A172 (cell line): ENCODE data around the gene MYO1C. TPM values are rescaled to one million over a fixed set of nuclear protein-coding genes. Genes with fewer than 3 reads are reported as not detected.
"Not testable (repeated sequence)": the region's sequence is repeated elsewhere in the genome, so short reads cannot be mapped to it uniquely, and the experiment has no call there.

ENCODE experiments used
- DNase-seq: peaks from one replicate; pipeline ENCODE4 v3.0.0-alpha.2; 2015; ENCODE audit warnings: low spot score
- total RNA-seq: library from RNA; depleted of rRNA; stranded (reverse); fragments of >200 nt; shearing (Covaris generic); gene quantifications from 2 replicates; pipeline ENCODE4 v1.2.3, GENCODE V29; 2014

MYO1C gene
- total RNA-seq, 1 experiment from 2014 or later: 148 TPM

DNA sequence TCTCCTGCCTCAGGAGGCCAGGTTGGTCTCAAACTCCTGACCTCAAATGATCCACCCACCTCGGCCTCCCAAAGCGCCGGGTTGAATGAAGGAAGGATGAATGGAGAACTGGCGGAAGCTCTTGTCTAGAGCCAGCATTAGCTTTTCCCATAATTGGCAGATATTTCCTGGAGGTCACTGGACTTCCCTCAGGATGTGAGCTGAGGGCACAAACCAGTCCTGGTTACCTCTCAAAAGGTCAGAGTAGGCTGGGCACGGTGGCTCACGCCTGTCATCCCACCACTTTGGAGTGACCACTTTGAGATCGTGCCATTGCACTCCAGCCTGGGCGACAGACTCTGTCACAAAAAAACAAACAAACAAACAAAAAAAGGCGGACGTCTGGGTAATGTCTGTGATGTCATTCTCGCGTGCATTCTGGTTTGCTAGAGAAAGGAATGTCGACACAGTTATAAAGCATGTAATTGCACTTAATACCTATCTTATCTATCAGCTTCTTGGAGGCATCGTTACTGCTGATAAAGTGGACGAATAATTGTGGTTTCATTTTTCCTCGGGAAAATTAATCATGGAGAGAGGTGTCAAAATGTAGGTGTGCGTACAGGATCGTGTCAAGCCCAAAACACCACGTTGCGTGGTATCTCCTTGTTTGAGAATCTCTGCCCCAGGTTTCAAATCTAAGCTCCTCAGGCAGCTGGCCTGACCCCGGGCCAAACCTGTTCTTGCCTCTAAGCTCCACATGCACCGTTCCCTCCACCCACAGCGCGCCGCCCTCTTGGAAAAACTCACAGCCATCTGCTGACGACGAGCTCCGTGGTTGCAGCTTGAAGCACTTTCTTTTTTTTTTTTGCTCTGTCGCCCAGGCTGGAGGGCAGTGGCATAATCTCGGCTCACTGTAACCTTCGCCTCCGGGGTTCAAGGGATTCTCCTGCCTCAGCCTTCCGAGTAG lies 30.0 kb downstream of the MYO1C start:
- DNase-seq: no peak

GRCh38 chr17:1461198-1461944 lies 31.1 kb downstream of the MYO1C start:
- no peak for DNase-seq

GRCh38 chr17:1460233-1460632 lies 32.3 kb downstream of the MYO1C start:
- peak; percentile 77 for DNase-seq

GRCh38 chr17:1455797-1456599 lies 36.5 kb downstream of the MYO1C start, which contains the start of gene CRK:
Gene CRK, minus strand, starts transcription at chr17:1456232. Its CDS starts 115 bp downstream, at chr17:1456117.
- DNase-seq: peak; percentile 93

DNA sequence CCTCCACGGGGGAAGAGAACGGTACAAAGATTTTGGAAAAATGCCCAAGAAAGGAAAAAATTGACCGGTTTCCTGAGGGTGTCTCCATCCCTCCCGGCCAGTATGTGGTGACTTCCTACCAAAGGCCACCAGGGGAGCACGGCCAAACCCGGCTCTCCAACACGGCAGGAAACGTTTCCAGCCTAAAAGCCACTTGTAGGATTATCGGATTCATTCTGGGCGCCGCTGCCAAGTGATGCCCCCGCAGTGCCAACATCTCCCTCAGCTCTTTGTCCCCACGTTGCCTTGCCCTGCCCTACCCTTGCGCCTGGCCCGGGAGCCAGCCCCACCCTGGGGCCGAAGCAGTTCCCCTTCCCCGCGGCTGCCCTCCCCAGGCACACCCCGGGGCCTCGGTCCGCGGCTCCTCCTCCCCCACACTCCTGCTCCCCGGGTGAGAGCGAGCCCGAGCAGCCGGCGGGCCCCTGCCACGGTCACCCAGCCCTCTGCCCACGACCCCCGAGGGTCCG lies 37.1 kb downstream of the MYO1C start:
- peak; percentile 73 for DNase-seq

GRCh38 chr17:1454541-1454940 lies 37.9 kb downstream of the MYO1C start:
- no peak for DNase-seq

- DNase-seq: not testable (repeated sequence)
Measured at GRCh38 chr17:1453694-1454093, 38.8 kb downstream of the MYO1C start.

DNA sequence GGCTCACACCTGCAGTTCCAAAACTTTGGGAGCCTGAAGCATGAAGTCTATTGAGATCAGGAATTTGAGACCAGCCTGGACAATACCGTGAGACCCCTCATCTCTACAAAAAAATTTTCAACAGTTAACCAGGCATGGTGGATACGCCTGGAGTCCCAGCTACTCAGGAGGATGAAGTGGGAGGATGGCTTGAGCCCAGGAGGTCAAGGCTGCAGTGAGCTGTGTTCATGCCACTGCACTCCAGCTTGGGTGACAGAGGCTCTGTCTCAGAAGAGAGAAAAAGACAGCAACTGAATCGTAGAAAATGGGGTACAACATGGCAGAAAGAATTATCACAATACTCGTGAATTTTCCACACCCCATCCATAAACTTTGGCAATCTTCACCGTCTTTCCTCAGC lies 39.6 kb downstream of the MYO1C start:
- DNase-seq: no peak

- DNase-seq: not testable (repeated sequence)
Measured at GRCh38 chr17:1450261-1450660, 42.2 kb downstream of the MYO1C start.

DNA sequence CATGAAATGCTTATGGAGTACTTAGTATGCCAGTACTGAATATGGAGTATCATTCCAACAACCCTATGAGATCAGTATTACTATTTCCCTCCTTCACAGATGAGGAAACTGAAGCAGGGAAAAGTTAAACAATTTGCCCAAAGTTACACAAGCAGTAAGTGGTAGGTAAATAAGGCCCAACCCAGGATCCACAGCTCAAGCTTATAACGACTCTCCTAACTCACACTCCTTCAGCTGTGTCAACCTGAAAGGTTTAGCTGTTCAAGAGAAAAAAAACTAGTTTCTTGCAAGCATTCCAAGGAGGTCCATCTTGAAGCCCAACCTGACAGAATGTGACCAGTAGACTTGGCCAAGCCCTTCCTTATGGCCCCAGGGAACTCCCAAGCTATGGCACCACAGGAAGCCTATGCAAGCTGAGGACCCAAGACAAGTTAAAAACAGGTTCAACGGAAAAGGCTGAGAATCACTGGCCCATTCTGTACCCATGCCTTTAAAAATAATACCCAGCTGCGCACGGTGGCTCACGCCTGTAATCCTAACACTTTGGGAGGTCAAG lies 43.0 kb downstream of the MYO1C start:
- no peak for DNase-seq

GRCh38 chr17:1447052-1447451 lies 45.4 kb downstream of the MYO1C start:
- peak; percentile 46 for DNase-seq

- DNase-seq: no peak
Measured at GRCh38 chr17:1446201-1446600, 46.3 kb downstream of the MYO1C start.

DNA sequence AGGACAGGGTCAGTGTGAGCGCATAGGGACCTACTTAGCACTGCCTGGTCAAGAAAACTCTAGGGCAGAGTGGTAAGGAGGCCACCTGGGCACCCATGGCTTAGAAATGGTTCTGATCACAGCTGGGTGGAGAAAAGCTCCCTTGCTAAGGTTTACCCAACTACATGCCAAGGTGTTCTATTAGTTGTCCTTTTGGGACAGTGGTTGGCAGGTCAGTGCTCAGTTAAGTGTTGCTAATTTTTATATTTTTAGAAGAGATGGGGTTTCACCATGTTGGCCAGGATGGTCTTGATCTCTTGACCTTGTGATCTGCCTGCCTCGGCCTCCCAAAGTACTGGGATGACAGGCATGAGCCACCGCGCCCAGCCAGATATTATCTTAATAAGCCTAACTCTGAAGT lies 46.8 kb downstream of the MYO1C start:
- DNase-seq: not testable (repeated sequence)

- DNase-seq: not testable (repeated sequence)
Measured at GRCh38 chr17:1442721-1443120, 49.8 kb downstream of the MYO1C start.

GRCh38 chr17:1442187-1442586 lies 50.3 kb downstream of the MYO1C start:
- DNase-seq: no peak

DNA sequence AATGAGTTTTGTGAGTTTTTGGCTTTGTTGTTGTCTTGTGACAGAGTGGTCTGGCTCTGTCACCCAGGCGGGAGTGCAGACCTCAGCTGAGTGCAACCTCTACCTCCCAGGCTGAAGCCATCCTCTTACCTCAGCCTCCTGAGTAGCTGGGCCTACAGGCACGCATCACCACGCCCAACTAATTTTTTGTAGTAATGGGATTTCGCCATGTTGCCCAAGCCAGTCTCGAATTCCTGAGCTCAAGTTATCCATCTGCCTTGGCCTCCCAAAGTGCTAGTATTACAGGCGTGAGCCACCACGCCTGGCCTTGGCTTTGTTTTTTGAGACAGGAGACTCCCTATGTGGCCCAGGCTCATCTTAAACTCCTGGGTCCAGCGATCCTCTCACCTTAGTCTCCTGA lies 51.6 kb downstream of the MYO1C start:
- no peak for DNase-seq

DNA sequence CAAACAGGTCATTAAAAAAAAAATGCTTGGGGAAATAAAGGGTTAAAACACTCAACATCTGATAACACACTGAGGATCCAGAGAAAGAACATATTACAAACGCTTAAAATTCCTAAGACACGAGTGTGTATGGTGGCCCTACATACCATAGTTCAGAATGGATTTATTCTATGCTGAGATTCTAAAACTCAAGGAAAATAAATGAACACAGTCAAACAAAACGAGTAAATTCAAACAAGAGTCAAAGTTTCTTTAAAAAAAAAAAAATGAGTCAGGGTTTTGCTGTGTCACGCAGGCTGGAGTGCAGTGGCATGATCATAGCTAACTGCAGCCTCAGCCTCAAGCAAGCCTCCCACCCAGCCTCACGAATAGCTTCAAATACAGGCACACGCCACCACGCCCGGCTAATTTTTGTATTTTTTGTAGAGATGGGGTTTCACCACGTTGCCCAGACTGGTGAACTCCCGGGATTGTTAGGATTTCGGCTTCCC lies 53.8 kb downstream of the MYO1C start:
- DNase-seq: peak; percentile 45

GRCh38 chr17:1435326-1435725 lies 57.2 kb downstream of the MYO1C start:
- no peak for DNase-seq

- DNase-seq: no peak
Measured at GRCh38 chr17:1434150-1434549, 58.3 kb downstream of the MYO1C start.

DNA sequence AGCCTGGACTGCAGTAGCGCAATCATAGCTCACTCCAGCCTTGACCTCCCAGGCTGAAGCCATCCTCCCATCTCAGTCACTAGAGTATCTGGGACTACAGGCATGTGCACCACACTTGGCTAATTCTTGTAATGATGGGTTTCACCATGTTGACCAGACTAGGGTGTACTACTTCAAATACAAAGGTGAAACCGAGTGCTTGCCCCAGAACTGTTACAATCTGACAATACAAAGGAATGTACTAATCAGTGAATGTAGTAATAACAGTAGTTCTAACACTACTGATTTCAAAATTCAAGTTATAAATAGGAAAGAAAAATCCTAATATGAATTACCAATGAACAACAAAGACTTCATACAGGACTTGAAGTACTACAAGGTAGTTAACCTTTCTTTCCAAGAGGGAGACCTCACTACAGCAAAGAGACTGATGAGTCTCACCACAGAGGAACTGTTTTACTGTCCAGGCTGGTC lies 60.8 kb downstream of the MYO1C start:
- no peak for DNase-seq
